ENCODE results near the gene NELL2. TPM values are rescaled to one million over a fixed set of nuclear protein-coding genes. Genes with fewer than 3 reads are reported as not detected.

Gene NELL2
- total RNA-seq, 1 donor from 2014 or later, result 6.6 TPM

- no peak for DNase-seq
- Histone ChIP-seq H3K36me3 (no peaks in the 10 kb centered on the region), H3K27ac (no peak overlapping the region), H3K4me1 (no peaks in the 10 kb centered on the region), H3K4me3 (no peak overlapping the region), H3K27me3 (ENCODE audit: low read depth) (no peaks in the 10 kb centered on the region), H3K9me3 (no peaks in the 10 kb centered on the region)
- no peak for TF ChIP-seq CTCF (IDR thresholded peaks at IDR 0.05)
- ATAC-seq, result no peak
- intact Hi-C loops (cut with DNase I), result no loop called here
These were observed 366.6 kb downstream of the NELL2 start for GRCh38 chr12:44509471-44509870.

- DNase-seq, result no peak
- TF ChIP-seq CTCF (IDR thresholded peaks at IDR 0.05), result no peak
- intact Hi-C loops (cut with DNase I), result no loop called here
- H3K9me3 ChIP-seq, result no peaks in the 10 kb centered on the region
- H3K36me3 ChIP-seq, result no peaks in the 10 kb centered on the region
- H3K27ac ChIP-seq, result no peak overlapping the region
- no peaks in the 10 kb centered on the region for H3K27me3 ChIP-seq (ENCODE audit: low read depth)
- H3K4me3 ChIP-seq, result no peak overlapping the region
- no peak for ATAC-seq
- no peaks in the 10 kb centered on the region for H3K4me1 ChIP-seq
These were observed 368.7 kb downstream of the NELL2 start for GRCh38 chr12:44507461-44507860.

- no peak overlapping the region for H3K4me3 ChIP-seq
- TF ChIP-seq CTCF (IDR thresholded peaks at IDR 0.05), result no peak
- H3K36me3 ChIP-seq, result no peaks in the 10 kb centered on the region
- ATAC-seq (no peak), DNase-seq (no peak)
- no peaks in the 10 kb centered on the region for H3K9me3 ChIP-seq
- H3K4me1 ChIP-seq, result no peaks in the 10 kb centered on the region
- intact Hi-C loops (cut with DNase I), result no loop called here
- no peak overlapping the region for H3K27ac ChIP-seq
- H3K27me3 ChIP-seq (ENCODE audit: low read depth), result no peaks in the 10 kb centered on the region
These were observed 371.3 kb downstream of the NELL2 start for GRCh38 chr12:44504799-44505198.

GRCh38 chr12:44503329-44503728 lies 372.8 kb downstream of the NELL2 start:
- H3K36me3 ChIP-seq, result no peaks in the 10 kb centered on the region
- H3K4me3 ChIP-seq, result no peak overlapping the region
- no peak for DNase-seq
- TF ChIP-seq CTCF (IDR thresholded peaks at IDR 0.05), result no peak
- ATAC-seq, result no peak
- intact Hi-C loops (cut with DNase I), result no loop called here
- no peaks in the 10 kb centered on the region for H3K27me3 ChIP-seq (ENCODE audit: low read depth)
- no peaks in the 10 kb centered on the region for H3K9me3 ChIP-seq
- H3K27ac ChIP-seq, result no peak overlapping the region
- H3K4me1 ChIP-seq, result no peaks in the 10 kb centered on the region

- ATAC-seq, result no peak
- no peak for DNase-seq
- Histone ChIP-seq H3K27ac (no peak overlapping the region), H3K36me3 (no peaks in the 10 kb centered on the region), H3K4me1 (no peaks in the 10 kb centered on the region), H3K27me3 (ENCODE audit: low read depth) (no peaks in the 10 kb centered on the region), H3K9me3 (no peaks in the 10 kb centered on the region), H3K4me3 (no peak overlapping the region)
- TF ChIP-seq CTCF (IDR thresholded peaks at IDR 0.05), result no peak
- intact Hi-C loops (cut with DNase I), result no loop called here
These were observed 373.4 kb downstream of the NELL2 start for GRCh38 chr12:44502681-44503080.

GRCh38 chr12:44500423-44500822 lies 375.7 kb downstream of the NELL2 start:
- Histone ChIP-seq H3K27ac (no peak overlapping the region), H3K4me3 (no peak overlapping the region), H3K27me3 (ENCODE audit: low read depth) (no peaks in the 10 kb centered on the region), H3K36me3 (no peaks in the 10 kb centered on the region), H3K9me3 (no peaks in the 10 kb centered on the region), H3K4me1 (no peaks in the 10 kb centered on the region)
- peak in 1 of 2 donors; percentile 9 for ATAC-seq
- no peak for TF ChIP-seq CTCF (IDR thresholded peaks at IDR 0.05)
- no peak for DNase-seq
- intact Hi-C loops (cut with DNase I), result no loop called here
